GM19397 (cell line): ENCODE data around the gene ASGR1.
"Not testable (repeated sequence)": the region's sequence is repeated elsewhere in the genome, so short reads cannot be mapped to it uniquely, and the experiment has no call there.

Experiments used
- ATAC-seq: cut with Tn5 transposase; IDR thresholded peaks from one replicate; pipeline ENCODE4 v1.9.1; 2021; ENCODE audit warnings: mild to moderate bottlenecking, moderate library complexity; ENCODE audit not compliant: unreplicated experiment

The ASGR1 gene

GRCh38 chr17:7166873-7167272, 12.3 kb downstream of the ASGR1 start:
- ATAC-seq = no peak

- ATAC-seq = not testable (repeated sequence)
Measured at GRCh38 chr17:7159571-7159970, 19.6 kb downstream of the ASGR1 start.

GRCh38 chr17:7158424-7158823, 20.7 kb downstream of the ASGR1 start:
- ATAC-seq = not testable (repeated sequence)

- ATAC-seq = no peak
Measured at GRCh38 chr17:7156342-7156940, 22.7 kb downstream of the ASGR1 start.

GRCh38 chr17:7147772-7148171, 31.4 kb downstream of the ASGR1 start:
- ATAC-seq = no peak

- ATAC-seq = no peak
Measured at GRCh38 chr17:7146115-7146514, 33.1 kb downstream of the ASGR1 start.

- ATAC-seq = no peak
Measured at GRCh38 chr17:7144213-7144612, 35.0 kb downstream of the ASGR1 start.

- ATAC-seq = no peak
Measured at GRCh38 chr17:7141824-7142223, 37.3 kb downstream of the ASGR1 start.

GRCh38 chr17:7139400-7139799, 39.8 kb downstream of the ASGR1 start:
- ATAC-seq = no peak

GRCh38 chr17:7138800-7139381, 40.3 kb downstream of the ASGR1 start:
- no peak for ATAC-seq

- no peak for ATAC-seq
Measured at GRCh38 chr17:7137171-7137943, 41.8 kb downstream of the ASGR1 start.

GRCh38 chr17:7136266-7136877, 42.8 kb downstream of the ASGR1 start:
- ATAC-seq = no peak

- no peak for ATAC-seq
Measured at GRCh38 chr17:7133916-7134315, 45.3 kb downstream of the ASGR1 start.

GRCh38 chr17:7133424-7133823, 45.7 kb downstream of the ASGR1 start:
- ATAC-seq = no peak

- ATAC-seq = no peak
Measured at GRCh38 chr17:7132511-7133094, 46.6 kb downstream of the ASGR1 start.

GRCh38 chr17:7131423-7131791, 47.8 kb downstream of the ASGR1 start:
- no peak for ATAC-seq

- no peak for ATAC-seq
Measured at GRCh38 chr17:7130621-7131422, 48.3 kb downstream of the ASGR1 start.

GRCh38 chr17:7129311-7129710, 49.9 kb downstream of the ASGR1 start:
- ATAC-seq = no peak

GRCh38 chr17:7128160-7128559, 51.0 kb downstream of the ASGR1 start:
- no peak for ATAC-seq

- not testable (repeated sequence) for ATAC-seq
Measured at GRCh38 chr17:7127501-7127900, 51.7 kb downstream of the ASGR1 start.

- ATAC-seq = not testable (repeated sequence)
Measured at GRCh38 chr17:7126386-7126785, 52.8 kb downstream of the ASGR1 start.
